ENCODE measurements around the gene TSGA10IP. TPM values are rescaled to one million over a fixed set of nuclear protein-coding genes. Genes with fewer than 3 reads are reported as not detected.
A peak's percentile ranks its signal among the peaks of the same experiment; 100 is the strongest.

The TSGA10IP gene
- total RNA-seq, 4 donors from 2014 or later = not detected

- H3K36me3 ChIP-seq = no peaks in the 10 kb centered on the region
- intact Hi-C loops (cut with DNase I; ENCODE audit: low total_unique reads) (loop anchor here (1.0 to 10.0 kb wide), 8 partner anchors 20 to 283 kb away; partner anchors contain the start of genes AP5B1, C11orf68, DRAP1 and FIBP), in situ Hi-C loops (cut with MboI; ENCODE audit: low sequenced_read_pairs in 4 of 4) (loop anchor here in 3 of 4 donors (5.0 to 25.0 kb wide), 3 partner anchors 104 to 277 kb away; partner anchors contain the start of genes FIBP (in 2 of the 3), KAT5 (in 2 of the 3) and RNASEH2C (in 2 of the 3))
- no peaks in the 10 kb centered on the region for H3K4me1 ChIP-seq
- peak overlapping the region in 3 of 4 donors; percentile 6 to 40 (median 32) for H3K27ac ChIP-seq
- no peak overlapping the region for H3K4me3 ChIP-seq
- no peaks in the 10 kb centered on the region for H3K27me3 ChIP-seq
- ATAC-seq = peak; percentile 100
- TF ChIP-seq POLR2A (IDR thresholded peaks at IDR 0.05) (no peak), CTCF (IDR thresholded peaks at IDR 0.05 in 4 of 5, conservative IDR thresholded peaks at IDR 0.05 in 1 of 5) (peak; percentile 88 to 98 (median 93))
- DNase-seq = peak; percentile 83 to 91
- H3K9me3 ChIP-seq = no peaks in the 10 kb centered on the region
Observed at GRCh38 chr11:65988791-65989592, 43.7 kb downstream of the TSGA10IP start.

- ATAC-seq (no peak), DNase-seq (no peak)
- Histone ChIP-seq H3K36me3 (no peaks in the 10 kb centered on the region), H3K4me3 (no peak overlapping the region), H3K9me3 (no peaks in the 10 kb centered on the region), H3K4me1 (no peaks in the 10 kb centered on the region), H3K27me3 (no peaks in the 10 kb centered on the region), H3K27ac (no peak overlapping the region)
- TF ChIP-seq CTCF (IDR thresholded peaks at IDR 0.05 in 4 of 5, conservative IDR thresholded peaks at IDR 0.05 in 1 of 5) (no peak), POLR2A (IDR thresholded peaks at IDR 0.05) (no peak)
- in situ Hi-C loops (cut with MboI; ENCODE audit: low sequenced_read_pairs in 4 of 4) = loop anchor here (10.0 to 25.0 kb wide), 3 partner anchors 107 to 280 kb away; partner anchors contain the start of genes KAT5 (in 4 of the 4), RNASEH2C (in 2 of the 4) and FIBP (in 1 of the 4)
- intact Hi-C loops (cut with DNase I; ENCODE audit: low total_unique reads) = no loop called here
Observed at GRCh38 chr11:65992056-65992455, 46.8 kb downstream of the TSGA10IP start.

GRCh38 chr11:65997286-65997685 lies 52.0 kb downstream of the TSGA10IP start:
- Histone ChIP-seq H3K9me3 (no peaks in the 10 kb centered on the region), H3K4me1 (peaks cover 12 to 14% of the 10 kb centered on the region in 2 donors), H3K27me3 (no peaks in the 10 kb centered on the region), H3K4me3 (no peak overlapping the region), H3K36me3 (peaks cover 0 to 32% of the 10 kb centered on the region in 2 donors), H3K27ac (no peak overlapping the region)
- no peak for TF ChIP-seq CTCF (IDR thresholded peaks at IDR 0.05 in 4 of 5, conservative IDR thresholded peaks at IDR 0.05 in 1 of 5)
- no peak for TF ChIP-seq POLR2A (IDR thresholded peaks at IDR 0.05)
- in situ Hi-C loops (cut with MboI; ENCODE audit: low sequenced_read_pairs in 4 of 4) (loop anchor here (10.0 to 25.0 kb wide), 3 partner anchors 112 to 285 kb away; partner anchors contain the start of genes KAT5 (in 4 of the 4), RNASEH2C (in 2 of the 4) and FIBP (in 1 of the 4)), intact Hi-C loops (cut with DNase I; ENCODE audit: low total_unique reads) (no loop called here)
- DNase-seq (no peak), ATAC-seq (no peak)

GRCh38 chr11:66001942-66002647 lies 56.8 kb downstream of the TSGA10IP start, which contains the start of the genes BANF1 and EIF1AD:
TSS of gene BANF1 (plus strand) at chr11:66002503. CDS start at chr11:66003251, 748 bp downstream.
TSS of gene EIF1AD (minus strand) at chr11:66002157. CDS start at chr11:66000389, 1,768 bp downstream.
- in situ Hi-C loops (cut with MboI; ENCODE audit: low sequenced_read_pairs in 4 of 4) = no loop called here
- Histone ChIP-seq H3K27me3 (no peaks in the 10 kb centered on the region), H3K4me3 (peak within 1 kb of the TSS; percentile 80 to 97 (median 84)), H3K4me1 (peaks cover 29 to 39% of the 10 kb centered on the region in 2 donors), H3K36me3 (peaks cover 2 to 56% of the 10 kb centered on the region in 2 donors), H3K9me3 (no peaks in the 10 kb centered on the region), H3K27ac (peak within 1 kb of the TSS; percentile 91 to 99 (median 97))
- intact Hi-C loops (cut with DNase I; ENCODE audit: low total_unique reads) = loop anchor here (1.0 to 5.0 kb wide), 6 partner anchors 41 to 340 kb away; partner anchors contain the start of genes C11orf68, DRAP1, FIBP and RELA
- peak; percentile 89 to 93 for ATAC-seq
- peak; percentile 91 to 92 for DNase-seq
- peak; percentile 50 to 75 for TF ChIP-seq POLR2A (IDR thresholded peaks at IDR 0.05)
- TF ChIP-seq CTCF (IDR thresholded peaks at IDR 0.05 in 4 of 5, conservative IDR thresholded peaks at IDR 0.05 in 1 of 5) = no peak

Measured in gastrocnemius medialis (tissue), 4 donors.